Activated CD8-positive, alpha-beta memory T cell treated with anti-CD3 and anti-CD28 coated beads for 48 hours (primary cell): ENCODE measurements around the gene TM9SF1.
"Not testable (repeated sequence)": the region's sequence is repeated elsewhere in the genome, so short reads cannot be mapped to it uniquely, and the experiment has no call there.

Experiments
- DNase-seq, 3 experiments: peaks; one replicate each; pipeline ENCODE4 v3.0.0-alpha.2; 2020; ENCODE audit warnings: low read depth in 2 of 3, low spot score in 2 of 3

TM9SF1 gene

GRCh38 chr14:24226473-24226872, 31.2 kb upstream of the TM9SF1 start:
- DNase-seq: no peak

GRCh38 chr14:24224618-24225071, 29.4 kb upstream of the TM9SF1 start:
- no peak for DNase-seq

GRCh38 chr14:24222987-24223386, 27.7 kb upstream of the TM9SF1 start:
- DNase-seq: not testable (repeated sequence)

- DNase-seq: no peak
Measured at GRCh38 chr14:24219521-24219920, 24.3 kb upstream of the TM9SF1 start.

GRCh38 chr14:24219080-24219479, 23.8 kb upstream of the TM9SF1 start:
- no peak for DNase-seq

- DNase-seq: not testable (repeated sequence)
Measured at GRCh38 chr14:24216876-24217275, 21.6 kb upstream of the TM9SF1 start.

GRCh38 chr14:24216345-24216699, 21.1 kb upstream of the TM9SF1 start:
- DNase-seq: no peak

- peak; percentile 49 to 59 (median 58) for DNase-seq
Measured at GRCh38 chr14:24215495-24216344, 20.5 kb upstream of the TM9SF1 start, which contains the start of gene MDP1. Gene MDP1 (minus strand): TSS chr14:24216066. CDS start chr14:24215955, 111 bp downstream.

- no peak for DNase-seq
Measured at GRCh38 chr14:24213866-24214662, 18.8 kb upstream of the TM9SF1 start.

- DNase-seq: peak; percentile 85 to 91 (median 91)
Measured at GRCh38 chr14:24212924-24213865, 18.0 kb upstream of the TM9SF1 start, which contains the start of gene CHMP4A. Gene CHMP4A (minus strand): TSS chr14:24213488. CDS start chr14:24213439, 49 bp downstream.

- no peak for DNase-seq
Measured at GRCh38 chr14:24211311-24211710, 16.1 kb upstream of the TM9SF1 start.

- no peak for DNase-seq
Measured at GRCh38 chr14:24207625-24208024, 12.4 kb upstream of the TM9SF1 start.

GRCh38 chr14:24207104-24207551, 11.9 kb upstream of the TM9SF1 start:
- no peak for DNase-seq

- no peak for DNase-seq
Measured at GRCh38 chr14:24206260-24207103, 11.2 kb upstream of the TM9SF1 start.

GRCh38 chr14:24204163-24205146, 9.2 kb upstream of the TM9SF1 start:
- no peak for DNase-seq

- not testable (repeated sequence) for DNase-seq
Measured at GRCh38 chr14:24203249-24203886, 8.1 kb upstream of the TM9SF1 start.

- not testable (repeated sequence) for DNase-seq
Measured at GRCh38 chr14:24202538-24202937, 7.3 kb upstream of the TM9SF1 start.
